IMR-90 (cell line): ENCODE measurements around the gene NHLRC2. TPM values are rescaled to one million over a fixed set of nuclear protein-coding genes. Genes with fewer than 3 reads are reported as not detected.

ENCODE experiments used
- ATAC-seq: fragments of 200-7000 bp; cut with Tn5 transposase; 2 replicates; pipeline ENCODE4 v1.9.1; 2020; ENCODE audit warnings: low read depth, mild to moderate bottlenecking, moderate library complexity
- BruUV-seq: library from RNA; stranded (reverse); fragments of 400-500 nt; replicated peaks from 2 replicates; lab custom pipeline; 2021; lab: Mats Ljungman, UMichigan
- CTCF ChIA-PET: fragments of 300-600 bp; formaldehyde crosslinking; extraction: SDS; loops from one replicate; lab custom pipeline; 2021; ENCODE audit warnings: antibody characterized with exemption; lab: Yijun Ruan, JAX
- POLR2A ChIA-PET: fragments of 300-600 bp; sonication (Branson Sonifier 250); formaldehyde crosslinking; loops from one replicate; lab custom pipeline; 2022; ENCODE audit warnings: antibody characterized with exemption; ENCODE audit not compliant: unreplicated experiment; lab: Charles Lee
- DNase-seq: peaks from one replicate; pipeline ENCODE4 v3.0.0; 2013
- H2AFZ ChIP-seq: replicated peaks from 2 replicates; pipeline ENCODE3; 2013; ENCODE audit warnings: low read length, mild to moderate bottlenecking; ENCODE audit not compliant: poor library complexity
- H2AK5ac ChIP-seq: 2 replicates; pipeline ENCODE4 v1.6.1; 2013; ENCODE audit warnings: low read depth, low read length, inconsistent platforms
- H2AK9ac ChIP-seq: replicated peaks from 2 replicates; pipeline ENCODE3; 2013; ENCODE audit warnings: mild to moderate bottlenecking, low read depth, low read length, moderate library complexity; ENCODE audit not compliant: poor library complexity
- H2BK120ac ChIP-seq: 2 replicates; pipeline ENCODE4 v1.6.1; 2013; ENCODE audit warnings: low read depth, low read length, inconsistent platforms
- H2BK15ac ChIP-seq: 3 replicates; pipeline ENCODE4 v1.6.1; 2013; ENCODE audit warnings: low read depth, low read length, inconsistent platforms
- H2BK20ac ChIP-seq: 2 replicates; pipeline ENCODE4 v1.6.1; 2013; ENCODE audit warnings: low read depth, mild to moderate bottlenecking, inconsistent platforms, low read length, moderate library complexity
- H2BK5ac ChIP-seq: 2 replicates; pipeline ENCODE4 v1.6.1; 2013; ENCODE audit warnings: mild to moderate bottlenecking, low read depth, low read length, inconsistent platforms; ENCODE audit not compliant: poor library complexity, severe bottlenecking
- H3K14ac ChIP-seq: replicated peaks from 2 replicates; pipeline ENCODE4 v1.6.1; 2013; ENCODE audit warnings: low read depth, low read length, inconsistent platforms
- H3K18ac ChIP-seq: 2 replicates; pipeline ENCODE4 v1.6.1; 2013; ENCODE audit warnings: low read depth, low read length, control low read depth
- H3K23ac ChIP-seq: 2 replicates; pipeline ENCODE4 v1.6.1; 2013; ENCODE audit warnings: low read depth, low read length, inconsistent platforms
- H3K27ac ChIP-seq: 2 replicates; pipeline ENCODE4 v1.5.1; 2013; ENCODE audit warnings: mild to moderate bottlenecking, control low read depth, low read length; ENCODE audit not compliant: insufficient read depth
- H3K27me3 ChIP-seq: 2 replicates; pipeline ENCODE4 v1.6.1; 2013; ENCODE audit warnings: low read length; ENCODE audit not compliant: control insufficient read depth, insufficient read depth
- H3K36me3 ChIP-seq: 2 replicates; pipeline ENCODE4 v1.6.1; 2013; ENCODE audit warnings: low read length, mixed read lengths; ENCODE audit not compliant: control insufficient read depth, insufficient read depth
- H3K4ac ChIP-seq: 2 replicates; pipeline ENCODE4 v1.6.1; 2013; ENCODE audit warnings: low read depth, low read length, inconsistent platforms
- H3K4me1 ChIP-seq: 2 replicates; pipeline ENCODE4 v1.6.1; 2013; ENCODE audit warnings: low read length, mixed read lengths; ENCODE audit not compliant: control insufficient read depth, insufficient read depth
- H3K4me2 ChIP-seq: 2 replicates; pipeline ENCODE4 v1.6.1; 2013; ENCODE audit warnings: low read depth, mild to moderate bottlenecking, control low read depth, low read length, moderate library complexity
- H3K4me3 ChIP-seq: 2 replicates; pipeline ENCODE4 v1.5.1; 2013; ENCODE audit warnings: low read depth, mild to moderate bottlenecking, control low read depth, low read length, moderate library complexity; ENCODE audit not compliant: insufficient read depth
- H3K56ac ChIP-seq: 2 replicates; pipeline ENCODE4 v1.6.1; 2013; ENCODE audit warnings: low read length, inconsistent platforms; ENCODE audit not compliant: insufficient read depth; ENCODE audit errors: extremely low read depth
- H3K79me1 ChIP-seq, 2 experiments: 2 replicates each; pipeline ENCODE4 v1.6.1; 2013; ENCODE audit warnings: low read length in 2 of 2, inconsistent platforms in 1 of 2, low read depth in 1 of 2
- H3K9ac ChIP-seq: 2 replicates; pipeline ENCODE4 v1.6.1; 2013; ENCODE audit warnings: low read depth, low read length, control low read depth
- H3K9me1 ChIP-seq: 2 replicates; pipeline ENCODE4 v1.6.1; 2013; ENCODE audit warnings: low read length, inconsistent platforms; ENCODE audit not compliant: insufficient read depth
- H3K9me3 ChIP-seq: 2 replicates; pipeline ENCODE4 v1.6.1; 2013; ENCODE audit warnings: low read length; ENCODE audit not compliant: control insufficient read depth, insufficient read depth
- H4K20me1 ChIP-seq: 2 replicates; pipeline ENCODE4 v1.6.1; 2013; ENCODE audit warnings: low read length, inconsistent platforms; ENCODE audit not compliant: insufficient read depth
- H4K5ac ChIP-seq: 2 replicates; pipeline ENCODE4 v1.6.1; 2013; ENCODE audit warnings: mild to moderate bottlenecking, low read depth, low read length, control low read depth
- H4K8ac ChIP-seq, 2 experiments: 2 replicates each; pipeline ENCODE4 v1.6.1; 2013; ENCODE audit warnings: low read depth in 2 of 2, low read length in 2 of 2, control low read depth in 1 of 2, inconsistent platforms in 1 of 2
- H4K91ac ChIP-seq: 2 replicates; pipeline ENCODE4 v1.6.1; 2013; ENCODE audit warnings: low read depth, low read length, inconsistent platforms; ENCODE audit not compliant: insufficient read depth
- BHLHE40 ChIP-seq: fragments of 150-350 bp; IDR thresholded peaks from 2 replicates; pipeline ENCODE4 v1.6.1; 2016; ENCODE audit warnings: mild to moderate bottlenecking, low read depth, low read length
- CEBPB ChIP-seq: IDR thresholded peaks from 2 replicates; pipeline ENCODE4 v1.6.1; 2012; ENCODE audit warnings: low read depth, low read length, improper control_type of control experiment
- CTCF ChIP-seq: conservative IDR thresholded peaks from 2 replicates; pipeline ENCODE4 v1.5.1; 2012; ENCODE audit warnings: mild to moderate bottlenecking, low read depth, low read length, improper control_type of control experiment
- ELK1 ChIP-seq: fragments of 150-350 bp; IDR thresholded peaks from 2 replicates; pipeline ENCODE4 v1.6.1; 2016; ENCODE audit warnings: low read depth, mild to moderate bottlenecking, low read length, moderate library complexity, borderline replicate concordance
- FOS ChIP-seq: fragments of 150-350 bp; IDR thresholded peaks from 2 replicates; pipeline ENCODE4 v1.6.1; 2016; ENCODE audit warnings: low read depth, low read length
- MAZ ChIP-seq: IDR thresholded peaks from 2 replicates; pipeline ENCODE4 v1.6.1; 2012; ENCODE audit warnings: low read depth, mild to moderate bottlenecking, low read length, improper control_type of control experiment, moderate library complexity, borderline replicate concordance
- NFE2L2 ChIP-seq: fragments of 150-350 bp; IDR thresholded peaks from 2 replicates; pipeline ENCODE4 v1.6.1; 2016; ENCODE audit warnings: low read depth, mild to moderate bottlenecking, low read length
- POLR2A ChIP-seq: IDR thresholded peaks from 2 replicates; pipeline ENCODE4 v1.6.1; 2012; ENCODE audit warnings: mild to moderate bottlenecking, low read depth, low read length
- RAD21 ChIP-seq: IDR thresholded peaks from 2 replicates; pipeline ENCODE4 v1.6.1; 2012; ENCODE audit warnings: low read length, improper control_type of control experiment
- RCOR1 ChIP-seq: IDR thresholded peaks from 2 replicates; pipeline ENCODE4 v1.6.1; 2012; ENCODE audit warnings: mild to moderate bottlenecking, low read length, improper control_type of control experiment; ENCODE audit not compliant: insufficient replicate concordance
- RFX5 ChIP-seq: IDR thresholded peaks from 2 replicates; pipeline ENCODE4 v1.8.0; 2012; ENCODE audit warnings: low read depth, mild to moderate bottlenecking, low read length, moderate library complexity
- SMC3 ChIP-seq: fragments of 150-350 bp; IDR thresholded peaks from 2 replicates; pipeline ENCODE4 v1.6.1; 2016; ENCODE audit warnings: low read depth, mild to moderate bottlenecking, antibody characterized with exemption, low read length, moderate library complexity
- USF2 ChIP-seq: fragments of 150-350 bp; IDR thresholded peaks from 2 replicates; pipeline ENCODE4 v1.6.1; 2017; ENCODE audit warnings: mild to moderate bottlenecking, antibody characterized with exemption, low read length, low read depth
- WGBS, 2 experiments: methylation state at CpG; one replicate each; pipeline versions ENCODE4 v1.1.5 to v1.1.7; 2013; ENCODE audit warnings: missing lambda C conversion rate in 2 of 2; ENCODE audit not compliant: insufficient read length in 1 of 2; ENCODE audit errors: extremely low coverage in 2 of 2; 5-methylcytosine and 5-hydroxymethylcytosine counted together
- dilution Hi-C: fragments of 300-500 bp; cut with HindIII; formaldehyde crosslinking; loops from one replicate; pipeline ENCODE4 v1.14.3; 2018; ENCODE audit warnings: low sequenced_read_pairs; ENCODE audit not compliant: unreplicated experiment
- in situ Hi-C: fragments of 300-500 bp; cut with MboI; formaldehyde crosslinking; loops from 3 replicates; pipeline ENCODE4 v1.14.3; 2019; ENCODE audit warnings: low sequenced_read_pairs, inconsistent platforms, mixed read lengths
- intact Hi-C: fragments of 100-400 bp; cut with micrococcal nuclease; formaldehyde crosslinking; loops from 2 replicates; pipeline ENCODE4 v1.10.0; 2022
- polyA plus RNA-seq, 3 experiments: library from polyadenylated mRNA; depleted of rRNA; stranded (reverse); fragments of >200 nt; gene quantifications; 2 replicates each; pipeline ENCODE4 v1.2.3, GENCODE V29; 2012; ENCODE audit warnings: low replicate concordance in 1 of 3
- total RNA-seq: library from RNA; depleted of rRNA; stranded (reverse); fragments of >200 nt; gene quantifications from 2 replicates; pipeline ENCODE4 v1.2.3, GENCODE V29; 2012

The NHLRC2 gene
- total and polyA plus RNA-seq, 2 of the 4 experiments (the other 2 are of a cell fraction) = 3.0 to 11.8 TPM

GRCh38 chr10:113958631-113959382 is 104.3 kb downstream of the NHLRC2 start (continued):
- TF ChIP-seq MAZ = no peak
- TF ChIP-seq RAD21 = no peak
- TF ChIP-seq RCOR1 = peak; percentile 65

GRCh38 chr10:113959383-113959760 is 104.9 kb downstream of the NHLRC2 start:
- no peak overlapping the region for H2AK9ac ChIP-seq
- no peak overlapping the region for H3K56ac ChIP-seq
- in situ Hi-C loops (no loop called here), intact Hi-C loops (loop anchor here (10.0 kb wide), 1 partner anchor 255 kb away; no protein-coding TSS in a partner anchor), dilution Hi-C loops (no loop called here)
- no peak overlapping the region for H3K4me3 ChIP-seq
- no peak overlapping the region for H4K91ac ChIP-seq
- H3K4ac ChIP-seq = no peak overlapping the region
- no peaks in the 10 kb centered on the region for H3K9me3 ChIP-seq
- WGBS, 2 experiments = no CpG with 5 or more reads among the region's 6 CpGs
- no peak overlapping the region for H3K9ac ChIP-seq
- no peak overlapping the region for H2BK20ac ChIP-seq
- H3K4me2 ChIP-seq = no peak overlapping the region
- no peaks in the 10 kb centered on the region for H3K36me3 ChIP-seq
- H4K20me1 ChIP-seq = no peaks in the 10 kb centered on the region
- H3K4me1 ChIP-seq = peaks cover 15% of the 10 kb centered on the region
- no peak overlapping the region for H2BK5ac ChIP-seq
- H2AFZ ChIP-seq = no peak overlapping the region
- peaks cover 10% of the 10 kb centered on the region; the same call in 1 of the 2 replicates for H3K9me1 ChIP-seq
- no peak overlapping the region for H3K18ac ChIP-seq
- no peak overlapping the region for H4K8ac ChIP-seq
- POLR2A ChIA-PET = no interaction called here
- H4K5ac ChIP-seq = no peak overlapping the region
- CTCF ChIA-PET = no interaction called here
- no peak overlapping the region for H3K14ac ChIP-seq
- no TSS peak for BruUV-seq
- no peak overlapping the region for H3K23ac ChIP-seq
- 0 out of 3 replicates have a peak overlapping the region, but pooled peaks have one; percentile 4 for H2BK15ac ChIP-seq
- no peaks in the 10 kb centered on the region for H3K79me1 ChIP-seq
- ATAC-seq = no peak
- H3K27me3 ChIP-seq = peaks cover 2% of the 10 kb centered on the region; the same call in 1 of the 2 replicates
- DNase-seq = no peak
- H2BK120ac ChIP-seq = no peak overlapping the region
- no peak overlapping the region for H2AK5ac ChIP-seq
- no peak overlapping the region for H3K27ac ChIP-seq
- no peak for TF ChIP-seq BHLHE40
- no peak for TF ChIP-seq FOS
- TF ChIP-seq SMC3 = no peak
- TF ChIP-seq CEBPB = no peak
- no peak for TF ChIP-seq NFE2L2
- no peak for TF ChIP-seq RFX5
- TF ChIP-seq RAD21 = no peak
- TF ChIP-seq POLR2A = no peak
- no peak for TF ChIP-seq CTCF
- no peak for TF ChIP-seq ELK1
- no peak for TF ChIP-seq USF2
- no peak for TF ChIP-seq RCOR1
